GM12892 (cell line): ENCODE measurements around the gene NUDT6.

Source experiments
- POLR2A ChIP-seq: IDR thresholded peaks from 2 replicates; pipeline ENCODE4 v1.6.1; 2011; ENCODE audit warnings: low read depth, low read length, control low read depth
- POLR2AphosphoS5 ChIP-seq: IDR thresholded peaks from 2 replicates; pipeline ENCODE4 v1.6.1; 2011; ENCODE audit warnings: low read depth, low read length, control low read depth
- TAF1 ChIP-seq: IDR thresholded peaks from 2 replicates; pipeline ENCODE4 v1.6.1; 2011; ENCODE audit warnings: low read depth, mild to moderate bottlenecking, control low read depth, low read length, borderline replicate concordance

DNA sequence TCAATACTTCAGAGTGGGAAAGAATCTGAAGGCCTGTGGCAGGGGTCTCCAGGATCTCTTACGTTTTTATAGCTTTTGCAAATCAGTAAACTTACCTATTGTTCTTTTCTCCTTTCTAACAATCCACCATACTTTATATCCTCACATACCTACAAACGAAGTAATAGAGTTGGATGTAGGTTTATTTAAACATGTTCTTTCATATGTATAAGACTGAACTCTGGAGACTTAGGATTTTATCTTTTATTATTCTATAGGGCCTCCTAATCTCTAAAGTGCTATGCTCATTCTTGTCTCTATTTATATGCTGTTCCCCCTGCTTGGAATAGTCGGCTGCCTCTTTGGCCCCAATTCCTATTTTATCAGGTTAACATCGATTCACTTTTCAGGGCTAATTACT lies 43.8 kb upstream of the NUDT6 start:
- TF ChIP-seq POLR2AphosphoS5 (no peak), POLR2A (no peak), TAF1 (no peak)
